22Rv1 (cell line): ENCODE results near the gene VDAC2.

Experiments used
- CTCF ChIP-seq: fragments of 450-650 bp; IDR thresholded peaks from 2 replicates; pipeline ENCODE4 v1.5.1; 2017; ENCODE audit warnings: mild to moderate bottlenecking
- ZFX ChIP-seq: fragments of 450-650 bp; IDR thresholded peaks from 2 replicates; pipeline ENCODE4 v1.6.1; 2017; ENCODE audit warnings: antibody characterized with exemption, borderline replicate concordance

- no peak for TF ChIP-seq CTCF
- no peak for TF ChIP-seq ZFX
Measured at GRCh38 chr10:75247797-75248196, 37.2 kb downstream of the VDAC2 start.
